Stomach (tissue), 4 donors: ENCODE results near the gene UBE2V1.

Source experiments
- EP300 ChIP-seq: sonication (generic); formaldehyde crosslinking; IDR thresholded peaks from one replicate; pipeline ENCODE4 v1.6.1; 2017; ENCODE audit warnings: antibody characterized with exemption
- POLR2A ChIP-seq, 4 donors: fragments of 450-650 bp; IDR thresholded peaks; one replicate each; pipeline ENCODE4 v1.6.1; 2016; ENCODE audit warnings: antibody characterized with exemption in 4 of 4, control low read depth in 2 of 4, mild to moderate bottlenecking in 1 of 4, moderate library complexity in 1 of 4
- TF ChIP-seq, protein P1 (sequence below), 7 experiments: fragments of 450-650 bp in 4 of 7; fragments of 200-600 bp in 3 of 7; sonication (generic) in 3 of 7; IDR thresholded peaks; one replicate each; pipeline ENCODE4 v1.5.1; 2016 to 2019; ENCODE audit warnings: antibody characterized with exemption in 7 of 7, control low read depth in 2 of 7, mild to moderate bottlenecking in 1 of 7

GRCh38 chr20:50055524-50056083 lies 57.3 kb downstream of the UBE2V1 start:
- TF ChIP-seq, protein P1, sequence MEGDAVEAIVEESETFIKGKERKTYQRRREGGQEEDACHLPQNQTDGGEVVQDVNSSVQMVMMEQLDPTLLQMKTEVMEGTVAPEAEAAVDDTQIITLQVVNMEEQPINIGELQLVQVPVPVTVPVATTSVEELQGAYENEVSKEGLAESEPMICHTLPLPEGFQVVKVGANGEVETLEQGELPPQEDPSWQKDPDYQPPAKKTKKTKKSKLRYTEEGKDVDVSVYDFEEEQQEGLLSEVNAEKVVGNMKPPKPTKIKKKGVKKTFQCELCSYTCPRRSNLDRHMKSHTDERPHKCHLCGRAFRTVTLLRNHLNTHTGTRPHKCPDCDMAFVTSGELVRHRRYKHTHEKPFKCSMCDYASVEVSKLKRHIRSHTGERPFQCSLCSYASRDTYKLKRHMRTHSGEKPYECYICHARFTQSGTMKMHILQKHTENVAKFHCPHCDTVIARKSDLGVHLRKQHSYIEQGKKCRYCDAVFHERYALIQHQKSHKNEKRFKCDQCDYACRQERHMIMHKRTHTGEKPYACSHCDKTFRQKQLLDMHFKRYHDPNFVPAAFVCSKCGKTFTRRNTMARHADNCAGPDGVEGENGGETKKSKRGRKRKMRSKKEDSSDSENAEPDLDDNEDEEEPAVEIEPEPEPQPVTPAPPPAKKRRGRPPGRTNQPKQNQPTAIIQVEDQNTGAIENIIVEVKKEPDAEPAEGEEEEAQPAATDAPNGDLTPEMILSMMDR (IDR thresholded peaks at IDR 0.05) = no peak
- TF ChIP-seq POLR2A (IDR thresholded peaks at IDR 0.05) = no peak
- no peak for TF ChIP-seq EP300
